Tibial nerve (tissue), 4 donors: ENCODE measurements around the gene HOXA9.

Experiments
- EP300 ChIP-seq, 2 donors: sonication (generic); formaldehyde crosslinking; IDR thresholded peaks; one replicate each; pipeline ENCODE4 v1.6.1; 2017; ENCODE audit warnings: antibody characterized with exemption in 2 of 2, mild to moderate bottlenecking in 1 of 2
- POLR2A ChIP-seq, 2 donors: fragments of 450-650 bp; IDR thresholded peaks; one replicate each; pipeline ENCODE4 v1.6.1; 2017; ENCODE audit warnings: antibody characterized with exemption in 2 of 2, mild to moderate bottlenecking in 2 of 2, moderate library complexity in 2 of 2
- TF ChIP-seq, protein P1 (sequence below), 5 experiments: fragments of 200-600 bp in 3 of 5; fragments of 450-650 bp in 2 of 5; sonication (generic) in 3 of 5; IDR thresholded peaks; one replicate each; pipeline ENCODE4 v1.5.1; 2016 to 2019; ENCODE audit warnings: antibody characterized with exemption in 5 of 5, mild to moderate bottlenecking in 3 of 5, moderate library complexity in 2 of 5

DNA sequence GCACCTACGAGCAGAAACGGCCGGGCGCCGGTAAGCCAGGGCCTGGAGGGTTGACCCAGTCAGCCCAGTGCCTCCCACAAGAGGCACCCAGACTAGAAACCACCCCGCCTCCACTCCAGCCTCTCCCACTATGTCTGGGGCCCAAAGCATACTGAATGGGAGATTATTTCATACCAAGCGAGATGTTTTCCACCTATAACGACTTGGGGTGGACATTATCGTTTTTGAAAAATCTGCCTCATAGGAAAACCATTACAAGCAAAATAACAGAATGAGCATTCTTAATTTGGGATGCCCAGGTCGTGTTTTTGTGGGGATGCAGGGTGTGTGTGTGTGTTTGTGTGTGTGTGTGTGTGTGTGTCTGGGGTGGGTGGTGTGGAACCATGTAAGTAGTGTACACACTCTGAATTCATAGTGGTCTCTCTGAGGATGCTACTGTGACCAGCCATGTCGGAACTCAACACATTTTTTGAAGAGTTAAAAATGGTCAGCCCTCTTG lies 19.4 kb downstream of the HOXA9 start:
- TF ChIP-seq, protein P1, sequence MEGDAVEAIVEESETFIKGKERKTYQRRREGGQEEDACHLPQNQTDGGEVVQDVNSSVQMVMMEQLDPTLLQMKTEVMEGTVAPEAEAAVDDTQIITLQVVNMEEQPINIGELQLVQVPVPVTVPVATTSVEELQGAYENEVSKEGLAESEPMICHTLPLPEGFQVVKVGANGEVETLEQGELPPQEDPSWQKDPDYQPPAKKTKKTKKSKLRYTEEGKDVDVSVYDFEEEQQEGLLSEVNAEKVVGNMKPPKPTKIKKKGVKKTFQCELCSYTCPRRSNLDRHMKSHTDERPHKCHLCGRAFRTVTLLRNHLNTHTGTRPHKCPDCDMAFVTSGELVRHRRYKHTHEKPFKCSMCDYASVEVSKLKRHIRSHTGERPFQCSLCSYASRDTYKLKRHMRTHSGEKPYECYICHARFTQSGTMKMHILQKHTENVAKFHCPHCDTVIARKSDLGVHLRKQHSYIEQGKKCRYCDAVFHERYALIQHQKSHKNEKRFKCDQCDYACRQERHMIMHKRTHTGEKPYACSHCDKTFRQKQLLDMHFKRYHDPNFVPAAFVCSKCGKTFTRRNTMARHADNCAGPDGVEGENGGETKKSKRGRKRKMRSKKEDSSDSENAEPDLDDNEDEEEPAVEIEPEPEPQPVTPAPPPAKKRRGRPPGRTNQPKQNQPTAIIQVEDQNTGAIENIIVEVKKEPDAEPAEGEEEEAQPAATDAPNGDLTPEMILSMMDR (IDR thresholded peaks at IDR 0.05): no peak
- no peak for TF ChIP-seq EP300 (IDR thresholded peaks at IDR 0.05)
- TF ChIP-seq POLR2A (IDR thresholded peaks at IDR 0.05): no peak
